KMS-11 (cell line): ENCODE results near the gene CYTH4.

Experiments used
- H2AFZ ChIP-seq: fragments of 200-600 bp; sonication (generic); 2 replicates; pipeline ENCODE4 v1.6.1; 2016; ENCODE audit warnings: antibody characterized with exemption, mixed run types, low read depth
- H3K27ac ChIP-seq: fragments of 200-600 bp; sonication (generic); 2 replicates; pipeline ENCODE4 v1.6.1; 2016; ENCODE audit warnings: mild to moderate bottlenecking, mixed run types
- H3K27me3 ChIP-seq: fragments of 200-600 bp; sonication (generic); 2 replicates; pipeline ENCODE4 v1.6.1; 2017; ENCODE audit warnings: mild to moderate bottlenecking, low read depth, mixed run types, moderate library complexity; ENCODE audit not compliant: insufficient read depth
- H3K36me3 ChIP-seq: fragments of 200-600 bp; sonication (generic); 2 replicates; pipeline ENCODE4 v1.6.1; 2017; ENCODE audit warnings: mild to moderate bottlenecking, mixed run types; ENCODE audit not compliant: insufficient read depth
- H3K4me1 ChIP-seq: fragments of 200-600 bp; sonication (generic); 2 replicates; pipeline ENCODE4 v1.6.1; 2016; ENCODE audit warnings: mild to moderate bottlenecking, low read depth, mixed run types; ENCODE audit not compliant: poor library complexity, severe bottlenecking
- H3K4me2 ChIP-seq: fragments of 200-600 bp; sonication (generic); 2 replicates; pipeline ENCODE4 v1.7.0; 2016; ENCODE audit warnings: mild to moderate bottlenecking, mixed run types
- H3K4me3 ChIP-seq: fragments of 200-600 bp; sonication (generic); IDR thresholded peaks from 2 replicates; pipeline ENCODE4 v1.6.1; 2017; ENCODE audit warnings: low read depth, low read length, mixed read lengths; ENCODE audit not compliant: insufficient read depth
- H3K79me2 ChIP-seq: fragments of 200-600 bp; sonication (generic); 2 replicates; pipeline ENCODE4 v1.6.1; 2016; ENCODE audit warnings: low read depth, mixed run types; ENCODE audit not compliant: insufficient read depth
- H3K9ac ChIP-seq: fragments of 200-600 bp; sonication (generic); 2 replicates; pipeline ENCODE4 v1.6.1; 2016; ENCODE audit warnings: mild to moderate bottlenecking, mixed run types
- H4K20me1 ChIP-seq: fragments of 200-600 bp; sonication (generic); 2 replicates; pipeline ENCODE4 v1.6.1; 2016; ENCODE audit warnings: mild to moderate bottlenecking, mixed run types; ENCODE audit not compliant: insufficient read depth
- TF ChIP-seq, protein P1 (sequence below): fragments of 200-600 bp; sonication (generic); conservative IDR thresholded peaks from 2 replicates; pipeline ENCODE4 v1.6.1; 2017; ENCODE audit warnings: low read depth, mild to moderate bottlenecking, antibody characterized with exemption, low read length, moderate library complexity, mixed read lengths

CYTH4 gene

DNA sequence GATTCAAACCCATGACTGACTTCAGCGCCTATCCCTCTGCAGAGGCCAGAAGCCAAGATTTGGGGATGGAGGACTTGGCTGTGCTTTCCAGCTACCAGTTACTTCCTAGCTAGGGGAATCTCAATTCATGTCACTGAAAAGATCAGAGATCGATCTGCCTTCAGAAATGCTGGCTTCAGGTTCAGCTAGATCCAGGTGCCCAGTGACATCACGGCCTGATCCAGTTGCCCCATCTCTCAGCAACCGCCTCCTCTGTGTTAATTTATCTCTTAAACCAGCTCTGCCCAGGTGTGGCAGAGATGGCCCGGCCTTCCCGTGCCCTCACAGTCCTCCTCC is 24.2 kb downstream of the CYTH4 start:
- H2AFZ ChIP-seq, result peak overlapping the region; percentile 30; the same call in 1 of the 2 replicates
- H3K27me3 ChIP-seq, result peaks cover 8% of the 10 kb centered on the region; the same call in 1 of the 2 replicates
- H3K4me2 ChIP-seq, result no peak overlapping the region
- H3K9ac ChIP-seq, result no peak overlapping the region
- TF ChIP-seq, protein P1, sequence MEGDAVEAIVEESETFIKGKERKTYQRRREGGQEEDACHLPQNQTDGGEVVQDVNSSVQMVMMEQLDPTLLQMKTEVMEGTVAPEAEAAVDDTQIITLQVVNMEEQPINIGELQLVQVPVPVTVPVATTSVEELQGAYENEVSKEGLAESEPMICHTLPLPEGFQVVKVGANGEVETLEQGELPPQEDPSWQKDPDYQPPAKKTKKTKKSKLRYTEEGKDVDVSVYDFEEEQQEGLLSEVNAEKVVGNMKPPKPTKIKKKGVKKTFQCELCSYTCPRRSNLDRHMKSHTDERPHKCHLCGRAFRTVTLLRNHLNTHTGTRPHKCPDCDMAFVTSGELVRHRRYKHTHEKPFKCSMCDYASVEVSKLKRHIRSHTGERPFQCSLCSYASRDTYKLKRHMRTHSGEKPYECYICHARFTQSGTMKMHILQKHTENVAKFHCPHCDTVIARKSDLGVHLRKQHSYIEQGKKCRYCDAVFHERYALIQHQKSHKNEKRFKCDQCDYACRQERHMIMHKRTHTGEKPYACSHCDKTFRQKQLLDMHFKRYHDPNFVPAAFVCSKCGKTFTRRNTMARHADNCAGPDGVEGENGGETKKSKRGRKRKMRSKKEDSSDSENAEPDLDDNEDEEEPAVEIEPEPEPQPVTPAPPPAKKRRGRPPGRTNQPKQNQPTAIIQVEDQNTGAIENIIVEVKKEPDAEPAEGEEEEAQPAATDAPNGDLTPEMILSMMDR, result no peak
- H3K4me3 ChIP-seq, result no peak overlapping the region
- peak overlapping the region; percentile 71 for H3K27ac ChIP-seq
- H3K36me3 ChIP-seq, result no peaks in the 10 kb centered on the region
- H3K79me2 ChIP-seq, result no peaks in the 10 kb centered on the region
- H3K4me1 ChIP-seq, result peaks cover 32% of the 10 kb centered on the region
- no peaks in the 10 kb centered on the region for H4K20me1 ChIP-seq

DNA sequence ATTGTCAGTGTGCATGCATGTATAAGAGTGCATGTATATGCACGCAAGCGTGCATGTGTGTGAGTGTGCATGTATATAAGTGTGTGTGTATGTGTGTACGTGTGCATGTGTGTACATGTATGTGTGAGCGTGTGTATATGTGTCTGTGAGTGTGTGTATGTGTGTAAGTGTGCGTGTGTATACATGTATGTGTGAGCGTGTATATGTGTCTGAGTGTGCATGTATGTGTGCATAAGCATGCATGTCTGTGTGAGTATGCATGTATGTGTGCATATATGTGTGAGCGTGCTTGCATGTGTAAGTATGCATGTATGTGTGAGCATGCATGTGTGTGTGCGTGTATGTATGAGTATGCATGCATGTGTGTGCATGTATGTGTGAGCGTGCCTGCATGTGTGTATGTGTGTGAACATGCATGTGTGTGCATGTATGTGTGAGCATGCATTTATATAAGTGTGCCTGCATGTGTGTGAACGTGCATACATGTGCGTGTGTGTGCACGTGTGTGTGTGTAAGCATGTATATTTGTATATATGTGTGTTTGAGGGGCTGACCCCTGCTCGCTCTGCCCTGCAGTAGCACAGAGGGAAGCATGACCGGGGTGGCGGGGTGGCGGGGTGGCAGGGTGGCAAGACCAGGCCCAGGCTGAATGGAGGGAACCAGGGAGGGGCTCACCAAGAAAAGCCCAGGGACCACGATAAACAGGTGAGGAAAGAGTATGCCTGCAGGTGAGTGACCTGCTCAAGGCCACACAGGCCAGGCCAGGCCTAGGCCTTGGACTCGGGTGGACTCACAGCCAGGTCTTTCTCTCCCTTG is 26.3 kb downstream of the CYTH4 start:
- Histone ChIP-seq H3K27me3 (peaks cover 4% of the 10 kb centered on the region; the same call in 1 of the 2 replicates), H3K79me2 (no peaks in the 10 kb centered on the region), H3K4me2 (no peak overlapping the region), H2AFZ (no peak overlapping the region), H3K9ac (no peak overlapping the region), H3K36me3 (no peaks in the 10 kb centered on the region), H3K27ac (no peak overlapping the region; the same call in 1 of the 2 replicates), H4K20me1 (no peaks in the 10 kb centered on the region), H3K4me1 (peaks cover 32% of the 10 kb centered on the region), H3K4me3 (no peak overlapping the region)
- TF ChIP-seq, protein P1, result no peak

DNA sequence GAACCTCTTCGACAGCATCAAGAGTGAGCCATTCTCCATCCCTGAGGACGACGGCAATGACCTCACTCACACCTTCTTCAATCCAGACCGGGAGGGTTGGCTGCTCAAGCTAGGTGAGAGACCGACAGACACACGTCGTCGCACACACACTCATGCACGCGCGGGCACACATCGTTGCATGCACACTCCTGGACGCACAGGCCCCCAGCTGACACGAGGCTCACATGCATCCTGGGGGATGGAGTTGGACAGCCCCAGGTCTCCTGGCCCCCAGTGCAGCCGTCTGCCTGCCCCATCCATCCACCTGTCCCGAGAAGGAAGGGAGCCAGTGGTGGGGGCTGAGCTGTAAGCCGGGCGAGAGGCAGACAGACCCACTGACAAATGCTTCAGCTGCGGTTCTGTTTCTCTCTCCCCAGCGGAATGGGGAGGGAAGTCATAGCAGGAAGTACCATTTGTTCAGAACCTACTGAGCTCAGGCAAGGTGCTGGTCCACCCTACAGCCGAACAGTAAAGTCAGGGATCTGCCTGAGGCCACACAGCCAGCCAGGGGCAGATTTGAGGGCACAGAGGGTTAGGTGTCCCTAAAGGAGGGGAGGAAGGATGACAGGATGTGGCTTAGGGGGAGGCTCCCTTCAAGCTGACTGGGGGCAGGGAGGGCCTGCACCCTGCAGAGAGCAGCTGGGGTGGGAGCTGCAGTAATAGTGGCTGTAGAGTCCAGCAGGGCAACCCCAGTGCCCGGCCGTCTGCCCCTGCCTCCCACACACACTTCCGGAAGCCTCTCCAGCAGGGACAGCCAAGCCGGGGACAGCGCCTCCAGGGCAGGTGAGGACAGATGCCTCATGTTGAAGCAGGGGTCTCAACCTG is 27.1 kb downstream of the CYTH4 start:
- Histone ChIP-seq H3K36me3 (no peaks in the 10 kb centered on the region), H3K4me2 (no peak overlapping the region), H3K27me3 (peaks cover 5% of the 10 kb centered on the region; the same call in 1 of the 2 replicates), H2AFZ (no peak overlapping the region), H3K9ac (no peak overlapping the region), H3K4me1 (peaks cover 32% of the 10 kb centered on the region), H3K79me2 (no peaks in the 10 kb centered on the region), H4K20me1 (no peaks in the 10 kb centered on the region), H3K4me3 (no peak overlapping the region), H3K27ac (no peak overlapping the region)
- TF ChIP-seq, protein P1, result no peak

DNA sequence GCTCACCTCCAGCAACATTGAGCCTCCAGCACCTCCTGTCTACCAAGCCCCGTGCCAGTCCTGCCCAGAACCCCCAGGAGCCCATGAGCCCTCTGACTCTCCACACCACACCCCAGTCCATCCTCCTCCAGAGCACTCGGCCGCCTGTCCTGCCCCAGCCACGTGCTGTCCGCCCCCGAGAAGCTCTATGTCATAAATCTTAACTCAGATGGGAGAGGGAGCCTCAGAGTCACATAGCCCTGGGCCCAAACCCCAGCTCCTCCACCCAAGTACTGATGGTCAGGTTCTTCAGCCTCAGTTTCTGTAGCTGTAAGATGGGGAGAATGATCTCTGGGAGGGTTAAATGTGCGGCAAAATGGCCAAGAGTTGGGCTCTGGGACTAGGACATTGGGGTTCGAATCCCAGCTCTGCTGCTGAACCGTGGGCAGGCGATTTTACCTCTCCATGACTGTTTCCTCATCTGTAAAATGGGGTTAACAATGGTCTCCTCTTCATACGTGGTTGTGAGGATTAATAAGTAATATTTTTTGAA is 27.8 kb downstream of the CYTH4 start:
- Histone ChIP-seq H3K27me3 (peaks cover 10% of the 10 kb centered on the region; the same call in 1 of the 2 replicates), H3K79me2 (no peaks in the 10 kb centered on the region), H4K20me1 (no peaks in the 10 kb centered on the region), H3K4me3 (no peak overlapping the region), H3K4me1 (peaks cover 32% of the 10 kb centered on the region), H2AFZ (no peak overlapping the region), H3K27ac (no peak overlapping the region), H3K9ac (no peak overlapping the region), H3K36me3 (no peaks in the 10 kb centered on the region), H3K4me2 (no peak overlapping the region)
- TF ChIP-seq, protein P1, result no peak
